COLO668 (cell line): Measurements from ENCODE around the gene RIOK1.
"Not testable (repeated sequence)": the region's sequence is repeated elsewhere in the genome, so short reads cannot be mapped to it uniquely, and the experiment has no call there.

ENCODE experiments used
- DNase-seq: peaks from one replicate; lab custom pipeline; 2025; ENCODE audit not compliant: unreplicated experiment; lab: John Stamatoyannopoulos, UW

RIOK1 gene

DNA sequence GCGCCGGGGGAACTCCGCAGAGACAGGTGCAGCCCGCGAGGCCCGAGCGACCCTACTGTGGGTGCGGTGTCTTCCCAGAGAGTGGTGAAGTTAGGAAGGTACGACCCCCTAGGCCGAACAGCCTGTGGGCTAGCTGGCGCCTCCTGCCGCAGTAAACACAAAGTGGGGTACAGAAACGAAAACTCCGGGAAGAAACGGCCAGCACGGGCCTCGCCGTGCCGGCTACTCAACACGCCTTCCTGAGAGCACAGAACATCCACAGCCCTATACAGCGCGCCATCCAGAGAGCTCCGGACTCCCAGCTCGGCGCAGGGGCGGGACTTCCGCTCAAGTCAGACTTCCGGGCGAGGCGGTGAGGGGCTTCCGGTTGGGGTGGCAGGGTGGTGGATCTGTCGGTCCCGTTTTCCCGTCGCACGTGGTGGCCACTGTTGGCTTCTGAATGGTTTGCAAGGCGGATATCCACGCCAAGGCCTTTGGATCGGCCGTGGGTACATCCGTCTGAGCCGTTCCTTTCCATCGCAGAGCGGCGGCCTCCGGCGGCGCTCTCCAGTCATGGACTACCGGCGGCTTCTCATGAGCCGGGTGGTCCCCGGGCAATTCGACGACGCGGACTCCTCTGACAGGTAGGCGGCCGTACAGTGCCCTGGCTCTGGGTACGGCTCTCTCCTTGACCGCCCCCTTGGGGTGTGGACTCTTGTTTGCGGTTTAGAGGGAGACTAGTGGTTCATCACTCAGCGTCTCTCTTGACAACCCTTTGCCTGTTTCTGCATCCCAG lies at the start of gene RIOK1, which contains the start of gene CAGE1:
Gene RIOK1 (plus strand): TSS at position 358 of the 775 bp plus-strand sequence. CDS start 195 bp downstream, at position 553.
Gene CAGE1 (minus strand): TSS at position 292 of the 775 bp plus-strand sequence. CDS start 2,569 bp downstream, outside the sequence.
- DNase-seq, result peak; percentile 93

DNA sequence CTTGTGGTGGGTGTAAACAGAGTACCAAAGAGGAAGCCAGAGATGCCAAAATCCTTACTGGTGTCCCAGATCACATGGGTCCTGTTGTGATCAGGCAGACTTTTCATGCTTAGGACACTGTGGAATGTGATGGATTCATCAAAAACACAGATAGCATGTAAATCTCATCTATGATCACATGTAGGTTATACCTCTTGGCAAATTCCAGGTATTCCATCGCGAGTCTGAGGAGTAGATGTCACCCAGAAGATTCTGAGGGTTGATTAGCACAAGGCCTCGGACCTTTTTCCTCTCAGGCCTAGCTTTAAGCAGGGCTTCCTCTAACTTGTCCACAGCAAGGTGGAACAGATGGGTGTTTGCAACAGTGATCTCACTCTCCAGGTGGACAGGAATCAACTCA lies 48.3 kb upstream of the RIOK1 start:
- DNase-seq, result no peak

DNA sequence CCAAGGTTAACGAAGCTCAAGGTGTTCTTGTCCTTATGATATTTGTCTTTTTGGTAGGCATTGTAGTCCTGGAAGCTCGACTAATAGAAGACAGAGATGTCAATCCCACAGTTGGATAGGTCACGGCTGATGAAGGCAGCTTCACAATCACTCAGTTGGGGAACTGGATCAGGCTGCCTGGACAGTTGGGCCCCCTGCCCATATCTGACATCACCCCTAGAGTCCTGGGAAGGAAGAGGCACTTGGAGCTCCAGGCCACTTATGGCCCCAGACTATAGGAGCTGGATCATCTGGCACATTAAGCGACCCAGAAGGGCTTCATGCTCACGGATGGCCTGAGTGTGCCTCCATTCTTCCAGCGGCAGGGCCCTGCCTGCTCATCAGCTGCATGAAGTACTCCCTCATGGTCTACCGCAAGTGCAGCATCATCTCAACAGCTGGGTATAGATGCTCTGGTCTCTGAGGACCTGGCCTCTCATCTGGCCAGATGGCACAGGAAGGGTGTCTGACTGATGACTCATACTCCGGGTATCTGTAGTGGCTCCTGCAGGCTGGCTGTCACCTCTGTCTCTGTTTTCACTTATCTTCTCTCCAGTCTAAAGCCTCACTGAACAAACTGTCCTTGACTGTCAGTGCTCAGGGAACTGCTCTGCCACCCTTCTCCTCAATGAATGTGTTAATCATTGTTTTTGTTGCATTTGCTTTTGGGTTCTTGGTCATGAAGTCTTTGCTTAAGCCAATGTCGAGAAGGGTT lies 47.4 kb upstream of the RIOK1 start:
- peak; percentile 54 for DNase-seq

DNA sequence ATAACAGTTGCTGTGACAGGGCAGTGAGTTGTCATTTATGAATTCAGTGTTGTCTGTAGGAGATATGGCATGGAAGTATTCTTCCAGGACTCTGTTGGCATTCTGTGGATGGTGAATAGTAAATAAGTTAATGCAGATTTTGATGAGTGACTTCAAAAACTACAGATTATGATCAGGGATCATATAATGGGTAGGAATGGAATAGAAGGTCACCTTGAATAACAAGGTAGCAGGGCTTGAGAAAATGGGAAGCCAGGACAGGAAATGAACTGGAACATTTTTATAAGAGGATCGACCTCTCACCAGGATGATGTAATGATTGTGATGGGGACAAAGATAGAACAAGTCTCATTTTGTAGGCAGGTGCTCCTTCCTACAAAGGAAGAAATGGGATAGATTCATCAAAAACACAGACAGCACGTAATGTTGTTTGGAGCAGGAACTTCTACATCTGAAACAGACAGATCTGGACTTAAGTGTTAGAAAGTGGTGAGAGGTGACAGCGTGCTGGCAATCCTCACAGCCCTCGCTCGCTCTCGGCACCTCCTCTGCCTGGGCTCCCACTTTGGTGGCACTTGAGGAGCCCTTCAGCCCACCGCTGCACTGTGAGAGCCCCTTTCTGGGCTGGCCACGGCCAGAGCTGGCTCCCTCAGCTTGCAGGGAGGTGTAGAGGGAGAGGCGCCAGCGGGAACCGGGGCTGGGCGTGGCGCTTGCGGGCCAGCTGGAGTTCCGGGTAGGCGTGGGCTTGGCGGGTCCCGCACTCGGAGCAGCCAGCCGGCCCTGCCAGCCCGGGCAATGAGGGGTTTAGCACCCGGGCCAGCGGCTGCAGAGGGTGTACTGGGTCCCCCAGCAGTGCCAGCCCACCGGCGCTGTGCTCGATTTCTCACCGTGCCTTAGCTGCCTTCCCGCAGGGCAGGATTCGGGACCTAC lies 45.8 kb upstream of the RIOK1 start:
- no peak for DNase-seq

DNA sequence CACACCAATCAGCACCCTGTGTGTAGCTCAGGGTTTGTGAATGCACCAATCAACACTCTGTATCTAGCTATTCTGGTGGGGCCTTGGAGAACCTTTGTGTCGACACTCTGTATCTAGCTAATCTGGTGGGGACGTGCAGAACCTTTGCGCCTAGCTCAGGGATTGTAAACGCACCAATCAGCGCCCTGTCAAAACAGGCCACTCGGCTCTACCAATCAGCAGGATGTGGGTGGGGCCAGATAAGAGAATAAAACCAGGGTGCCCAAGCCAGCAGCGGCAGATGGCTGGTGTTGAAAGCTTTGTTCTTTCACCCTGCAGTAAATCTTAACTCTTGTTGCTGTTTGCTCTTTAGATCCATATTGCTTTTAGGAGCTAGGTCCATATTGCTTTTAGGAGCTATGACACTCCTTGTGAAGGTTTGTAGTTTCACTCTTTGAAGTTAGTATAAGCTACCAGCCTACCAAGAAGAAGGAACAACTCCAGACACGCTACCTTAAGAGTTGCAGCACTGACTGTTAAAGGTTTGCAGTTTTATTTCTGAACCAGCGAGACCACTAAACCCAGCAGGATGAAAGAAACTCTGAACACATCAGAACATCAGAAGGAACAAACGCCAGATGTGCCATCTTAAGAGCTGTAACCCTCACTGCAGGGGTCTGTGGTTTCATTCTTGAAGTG lies 44.7 kb upstream of the RIOK1 start:
- not testable (repeated sequence) for DNase-seq

DNA sequence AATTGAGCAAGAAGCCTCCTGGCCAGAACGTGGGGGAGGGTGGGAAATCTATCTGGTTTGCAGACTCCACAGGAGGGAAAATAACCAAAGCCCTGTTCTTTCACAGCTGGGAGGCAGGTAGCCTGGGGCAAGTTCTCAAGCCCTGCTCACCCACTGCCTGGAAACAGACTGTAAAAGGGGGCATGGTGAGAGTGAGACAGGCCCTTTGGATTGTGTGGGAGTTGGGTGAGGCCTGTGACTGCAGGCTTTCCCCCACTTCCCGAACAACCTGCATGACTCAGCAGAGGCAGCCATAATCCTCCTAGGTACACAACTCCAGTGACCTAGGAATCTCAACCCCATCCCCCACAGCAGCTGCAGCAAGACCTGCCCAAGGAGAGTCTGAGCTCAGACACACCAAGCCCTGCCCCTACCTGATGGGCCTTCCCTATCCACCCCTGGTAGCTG lies 42.0 kb upstream of the RIOK1 start:
- DNase-seq, result peak; percentile 45

DNA sequence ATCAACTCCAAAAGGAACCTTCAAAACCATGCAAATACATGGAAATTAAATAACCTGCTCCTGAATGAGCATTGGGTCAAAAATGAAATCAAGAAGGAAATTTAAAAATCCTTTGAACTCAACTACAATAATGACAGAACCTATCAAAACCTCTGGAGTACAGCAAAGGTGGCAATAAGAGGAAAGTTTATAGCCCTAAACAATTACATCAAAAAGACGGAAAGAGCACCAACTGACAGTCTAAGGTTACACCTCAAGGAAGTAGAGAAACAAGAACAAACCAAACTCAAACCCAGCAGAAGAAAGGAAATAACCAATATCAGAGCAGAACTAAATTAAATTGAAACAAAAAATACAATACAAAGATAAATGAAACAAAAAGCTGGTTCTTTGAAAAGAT lies 39.0 kb upstream of the RIOK1 start:
- DNase-seq, result not testable (repeated sequence)

DNA sequence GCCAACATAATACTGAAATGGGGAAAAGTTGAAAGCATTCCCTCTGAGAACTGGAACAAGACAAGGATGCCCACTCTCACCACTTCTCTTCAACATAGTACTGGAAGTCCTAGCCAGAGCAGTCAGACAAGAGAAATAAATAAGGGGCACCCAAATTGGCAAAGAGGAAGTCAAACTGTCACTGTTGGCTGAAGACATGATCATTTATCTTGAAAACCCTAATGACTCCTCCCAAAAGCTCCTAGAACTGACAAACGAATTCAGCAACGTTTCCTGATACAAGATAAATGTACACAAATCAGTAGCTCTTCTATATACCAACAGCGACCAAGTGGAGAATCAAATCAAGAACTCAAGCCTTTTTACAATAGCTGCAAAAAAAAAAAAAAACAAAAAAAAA lies 37.7 kb upstream of the RIOK1 start:
- not testable (repeated sequence) for DNase-seq

DNA sequence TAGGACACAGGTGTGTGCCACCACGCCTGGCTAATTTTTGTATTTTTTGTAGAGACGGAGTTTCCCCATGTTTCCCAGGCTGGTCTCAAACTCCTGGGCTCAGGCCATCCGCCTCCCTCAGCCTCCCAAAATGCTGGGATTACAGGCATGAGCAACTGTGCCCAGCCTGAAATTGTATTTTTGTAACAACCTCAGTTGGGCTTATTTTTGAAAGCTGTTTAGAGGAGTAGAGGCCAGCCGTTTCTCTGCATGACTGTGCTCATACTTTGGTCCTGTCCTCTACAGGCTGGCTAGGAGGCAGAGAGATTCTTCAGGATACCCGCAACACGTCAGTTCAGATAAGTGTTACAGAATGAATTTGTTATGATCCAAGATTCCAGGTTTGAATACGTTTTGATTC lies 22.2 kb upstream of the RIOK1 start:
- no peak for DNase-seq

DNA sequence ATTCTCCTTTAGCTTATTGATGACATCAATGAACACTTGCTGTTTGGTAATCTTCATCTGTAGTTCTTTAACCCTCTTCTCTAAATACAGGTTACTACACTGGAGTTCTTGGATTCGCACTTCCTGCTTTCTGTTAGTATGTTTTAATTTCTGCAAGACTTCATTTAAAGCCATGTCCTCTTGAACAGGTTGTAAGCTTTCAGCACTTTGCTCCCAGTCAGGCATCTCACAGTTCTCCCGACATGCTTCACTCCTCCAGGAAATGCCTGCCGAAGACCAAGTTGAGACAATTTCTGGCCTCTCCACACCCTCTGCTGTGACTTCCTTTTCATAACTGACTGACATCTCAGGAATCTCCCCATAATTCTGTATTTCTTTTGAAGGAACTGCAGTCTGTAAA lies 15.9 kb upstream of the RIOK1 start:
- no peak for DNase-seq

DNA sequence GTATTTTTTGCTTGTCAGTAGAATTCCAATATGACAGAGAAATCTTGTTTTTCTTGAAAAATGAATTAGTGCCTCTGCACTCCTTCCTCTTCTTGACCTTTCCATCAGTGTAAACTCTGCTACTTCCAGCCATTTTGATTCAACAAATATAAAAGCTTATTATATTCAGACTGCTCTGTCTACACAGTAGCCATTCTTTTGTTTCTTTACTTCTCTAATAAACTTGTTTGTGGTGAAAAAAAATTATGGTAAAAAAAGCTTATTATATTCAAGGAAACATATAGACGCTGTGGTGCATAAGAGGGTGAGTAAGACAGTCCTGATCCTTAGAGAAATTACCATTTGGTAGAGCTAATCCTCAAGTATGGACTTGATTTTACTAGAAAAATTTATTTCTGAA lies 11.6 kb upstream of the RIOK1 start:
- no peak for DNase-seq

DNA sequence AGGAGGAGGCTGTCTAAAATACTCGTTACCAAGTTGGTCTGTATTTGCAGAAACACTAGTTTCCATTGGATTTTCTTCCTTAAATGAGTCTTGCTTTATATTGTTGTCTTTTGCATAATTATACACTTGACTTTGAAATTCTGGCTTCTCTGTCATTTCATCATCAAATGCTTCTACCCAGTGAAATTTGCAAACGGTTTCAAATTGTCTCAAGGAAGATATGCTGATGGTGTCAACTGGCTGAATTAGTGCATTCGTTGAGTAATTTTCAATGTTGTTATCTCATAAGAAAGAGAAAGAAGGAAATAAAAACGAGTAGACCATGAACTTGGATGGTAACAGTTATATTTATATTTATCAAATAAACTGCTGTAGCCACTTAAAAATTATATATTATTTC lies 10.9 kb upstream of the RIOK1 start:
- DNase-seq, result no peak

DNA sequence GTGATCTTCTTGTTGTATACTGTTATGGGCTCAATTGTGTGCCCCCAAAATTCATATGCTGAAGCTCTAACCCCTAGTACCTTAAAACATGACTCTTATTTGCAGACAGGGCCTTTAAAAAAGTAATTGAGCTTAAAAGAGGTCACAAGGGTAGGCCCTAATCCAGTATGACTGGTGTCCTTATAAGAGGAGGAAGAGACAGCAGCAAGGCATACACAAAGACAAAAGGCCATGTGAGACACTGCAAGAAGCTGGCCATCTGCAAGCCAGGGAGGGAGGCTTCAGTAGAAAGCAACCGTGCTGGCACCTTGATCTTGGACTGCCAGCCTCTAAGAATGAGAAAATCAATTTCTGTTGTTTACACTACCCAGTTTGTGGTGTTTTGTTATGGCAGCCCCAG lies 8.5 kb upstream of the RIOK1 start:
- no peak for DNase-seq

DNA sequence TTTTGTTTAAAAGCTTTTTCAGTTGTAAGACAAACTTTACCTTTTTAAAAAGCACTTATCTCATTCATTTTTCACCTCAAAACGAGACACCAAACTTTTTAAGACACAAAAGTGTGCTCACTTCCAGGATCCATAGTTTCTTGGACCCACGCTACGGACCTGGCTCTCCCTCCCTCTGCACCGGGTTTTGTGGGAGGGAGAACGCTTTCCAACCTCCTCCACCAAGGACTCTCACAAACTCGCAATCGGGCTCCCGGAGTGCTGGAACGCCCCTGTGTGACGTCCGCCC lies 502 bp upstream of the RIOK1 start:
- no peak for DNase-seq

DNA sequence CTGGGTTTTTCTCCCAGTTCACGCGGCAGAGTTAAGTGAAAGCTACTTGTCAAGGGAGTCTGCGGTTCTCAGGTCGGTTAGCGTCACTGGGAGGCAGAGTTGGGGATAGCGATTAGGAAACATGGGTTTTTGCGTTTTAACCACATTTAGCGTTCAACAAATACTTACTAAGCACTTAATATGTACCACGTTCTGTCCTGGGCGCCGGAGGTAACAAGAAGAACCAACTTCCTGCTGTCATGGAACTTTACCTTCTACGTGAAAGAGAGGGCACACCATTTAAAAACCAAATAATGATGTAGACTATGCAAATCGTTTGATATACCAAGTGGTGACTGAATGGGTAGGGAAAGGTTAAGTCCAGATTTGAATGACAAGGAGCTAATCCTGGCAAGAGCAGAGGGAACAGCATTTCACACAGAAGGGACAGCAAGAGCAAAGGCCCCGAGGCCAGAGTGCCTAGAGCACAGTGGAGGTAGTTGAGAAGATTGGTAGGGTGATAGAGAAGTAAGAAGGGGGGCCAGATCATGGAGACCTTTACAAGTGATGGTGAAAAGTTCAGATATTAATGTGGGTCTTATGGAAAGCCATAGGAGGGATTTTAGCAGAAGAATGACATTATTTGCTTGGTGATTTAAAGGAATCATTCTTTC lies 744 bp downstream of the RIOK1 start:
- peak; percentile 2 for DNase-seq

DNA sequence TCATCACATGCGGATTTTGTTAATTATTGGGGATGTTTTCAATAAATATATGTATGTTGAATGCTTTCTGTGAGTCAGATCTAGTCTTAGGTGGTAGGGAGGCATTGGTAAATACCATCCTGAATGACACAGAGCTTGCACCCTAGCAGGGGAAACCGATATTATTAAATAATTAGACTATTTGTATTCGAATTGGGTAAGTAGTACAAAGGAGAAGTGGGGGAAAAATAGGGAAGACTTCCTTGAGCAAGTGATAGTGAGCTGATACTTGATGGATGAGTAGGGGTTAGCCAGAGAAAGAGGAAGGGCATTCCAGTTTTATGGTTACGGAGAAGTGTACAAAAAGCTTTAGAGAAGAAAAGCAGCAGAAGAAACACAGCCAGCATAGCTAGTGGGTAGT lies 1.5 kb downstream of the RIOK1 start:
- DNase-seq, result no peak

DNA sequence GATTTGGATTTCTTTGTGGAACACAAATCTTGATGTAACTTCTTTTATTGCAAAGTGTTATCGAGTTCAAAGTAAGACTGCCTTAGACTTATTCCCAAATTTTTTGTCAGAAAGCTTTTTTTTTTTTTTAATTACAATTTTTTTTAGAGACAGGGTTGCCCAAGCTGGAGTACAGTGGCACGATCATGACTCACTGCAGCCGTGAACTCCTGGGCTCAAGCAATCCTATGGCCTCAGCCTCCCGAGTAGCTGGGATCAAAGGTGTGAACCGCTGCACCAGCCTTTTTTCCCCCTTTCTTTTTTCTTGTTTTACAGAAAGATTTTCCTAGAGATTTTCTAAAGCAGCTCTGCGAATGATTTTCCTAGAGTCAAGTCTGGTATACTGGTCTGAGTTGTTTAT lies 2.8 kb downstream of the RIOK1 start:
- no peak for DNase-seq

DNA sequence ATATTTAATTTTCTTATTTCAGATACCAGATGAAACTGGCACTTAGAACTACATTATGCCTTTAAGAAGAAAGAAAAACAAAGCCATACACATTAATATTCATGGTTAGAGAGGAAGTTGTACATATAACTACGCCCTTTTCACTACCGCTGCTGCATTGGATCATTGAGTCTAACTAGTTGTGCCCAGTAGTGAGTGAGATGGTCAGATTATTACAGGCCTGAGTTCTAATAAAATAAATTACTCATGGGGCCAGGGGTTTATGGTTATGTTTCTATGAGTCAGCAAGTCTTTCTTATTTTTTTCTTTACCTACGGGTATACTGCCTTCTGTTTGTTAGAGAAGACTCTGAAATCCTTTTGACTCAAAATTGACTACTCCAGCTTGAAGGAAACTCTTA lies 11.5 kb downstream of the RIOK1 start:
- no peak for DNase-seq

DNA sequence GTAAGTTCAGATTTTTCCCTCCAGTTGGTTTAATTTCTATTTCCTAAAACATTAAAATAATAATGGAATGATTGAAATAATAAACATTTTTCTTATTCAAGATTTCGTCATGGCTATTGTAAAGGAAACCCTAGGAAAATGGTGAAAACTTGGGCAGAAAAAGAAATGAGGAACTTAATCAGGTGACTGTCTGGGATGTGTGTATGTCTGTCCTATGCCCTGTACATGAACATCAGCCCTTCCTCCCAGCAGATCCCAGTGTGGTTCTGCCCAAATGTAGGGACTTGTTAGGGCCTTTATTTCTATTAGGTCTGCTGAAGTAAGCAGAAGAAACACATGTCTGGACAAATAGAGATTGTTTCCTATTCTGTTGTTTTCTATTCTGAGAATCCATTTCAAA lies 13.1 kb downstream of the RIOK1 start:
- no peak for DNase-seq

DNA sequence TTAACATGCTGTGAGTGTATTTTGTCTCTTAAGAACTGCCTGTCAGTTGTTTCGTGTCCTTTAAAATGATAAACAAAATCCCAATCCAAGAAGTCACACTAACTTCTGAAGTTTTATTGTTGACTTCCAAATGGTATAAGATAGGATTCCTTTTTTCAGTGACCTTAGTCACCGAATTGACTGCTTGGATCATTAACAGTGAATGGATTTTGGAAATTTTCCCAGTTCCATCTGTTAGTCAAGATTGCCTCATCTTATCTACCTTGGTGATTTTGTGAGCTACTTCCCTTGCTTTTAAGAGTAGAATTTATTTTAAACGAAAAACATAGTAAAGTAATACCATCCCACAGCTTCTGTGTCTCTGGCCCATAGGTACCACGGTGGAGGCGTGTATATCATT lies 14.9 kb downstream of the RIOK1 start:
- DNase-seq, result no peak
